Measurements from ENCODE around the gene PCYT2. TPM values are rescaled to one million over a fixed set of nuclear protein-coding genes. Genes with fewer than 3 reads are reported as not detected.

The PCYT2 gene
- total and polyA plus RNA-seq, 9 of the 15 experiments (the other 6 are each of a cell fraction or from before 2014, with no cell fraction given): 0.92 to 134 (median 82.5) TPM

- TF ChIP-seq JUND (IDR thresholded peaks at IDR 0.05; ENCODE audit: borderline replicate concordance, low read depth, low read length) (peak; percentile 35; the same call in 1 of the 2 replicates), JUND (tag; IDR thresholded peaks at IDR 0.05; ENCODE audit: borderline replicate concordance, low read depth, low read length) (peak; percentile 31; the same call in 1 of the 3 replicates), TGIF2 (CRISPR knock-in tag; IDR thresholded peaks at IDR 0.05) (0 out of 2 replicates have a peak, but pooled peaks have one; percentile 26), ZNF584 (CRISPR knock-in tag; IDR thresholded peaks at IDR 0.05; ENCODE audit: low read depth) (no peak), POLR2G (IDR thresholded peaks at IDR 0.05; ENCODE audit: low read depth, low read length) (peak; percentile 79), MCM3 (IDR thresholded peaks at IDR 0.05) (no peak), SRSF9 (IDR thresholded peaks at IDR 0.05; ENCODE audit: borderline replicate concordance, low read depth, low read length) (no peak), HNRNPL (IDR thresholded peaks at IDR 0.05; ENCODE audit: low read depth, low read length) (peak; percentile 78; the same call in 1 of the 2 replicates), CHD1 (IDR thresholded peaks at IDR 0.05; ENCODE audit: low read length) (peak; percentile 69), ZNF408 (CRISPR knock-in tag; IDR thresholded peaks at IDR 0.05; ENCODE audit: low read depth) (no peak), MEIS2 (IDR thresholded peaks at IDR 0.05; ENCODE audit: partially characterized antibody) (peak; percentile 26), SRSF7 (optimal IDR thresholded peaks at IDR 0.05; ENCODE audit: low read depth, low read length) (no peak), FOXP1 (CRISPR knock-in tag; IDR thresholded peaks at IDR 0.05) (no peak), CTBP1 (IDR thresholded peaks at IDR 0.05; ENCODE audit: borderline replicate concordance) (peak; percentile 14; the same call in 1 of the 2 replicates), CTCFL (IDR thresholded peaks at IDR 0.05; ENCODE audit: borderline replicate concordance, insufficient read depth, low read depth, low read length, poor library complexity, severe bottlenecking) (no peak), CREM (IDR thresholded peaks at IDR 0.05; ENCODE audit: low read depth) (peak; percentile 87), U2AF2 (optimal IDR thresholded peaks at IDR 0.05; ENCODE audit: low read depth, low read length) (no peak), ZBED1 (IDR thresholded peaks at IDR 0.05) (peak; percentile 38; the same call in 1 of the 2 replicates), NBN (IDR thresholded peaks at IDR 0.05; ENCODE audit: low read depth) (no peak), NR2C1 (IDR thresholded peaks at IDR 0.05) (no peak), NR2C1 (tag; IDR thresholded peaks at IDR 0.05) (no peak), RAD51 (IDR thresholded peaks at IDR 0.05; ENCODE audit: borderline replicate concordance, low read depth) (no peak)
- TF ChIP-seq, protein P1, sequence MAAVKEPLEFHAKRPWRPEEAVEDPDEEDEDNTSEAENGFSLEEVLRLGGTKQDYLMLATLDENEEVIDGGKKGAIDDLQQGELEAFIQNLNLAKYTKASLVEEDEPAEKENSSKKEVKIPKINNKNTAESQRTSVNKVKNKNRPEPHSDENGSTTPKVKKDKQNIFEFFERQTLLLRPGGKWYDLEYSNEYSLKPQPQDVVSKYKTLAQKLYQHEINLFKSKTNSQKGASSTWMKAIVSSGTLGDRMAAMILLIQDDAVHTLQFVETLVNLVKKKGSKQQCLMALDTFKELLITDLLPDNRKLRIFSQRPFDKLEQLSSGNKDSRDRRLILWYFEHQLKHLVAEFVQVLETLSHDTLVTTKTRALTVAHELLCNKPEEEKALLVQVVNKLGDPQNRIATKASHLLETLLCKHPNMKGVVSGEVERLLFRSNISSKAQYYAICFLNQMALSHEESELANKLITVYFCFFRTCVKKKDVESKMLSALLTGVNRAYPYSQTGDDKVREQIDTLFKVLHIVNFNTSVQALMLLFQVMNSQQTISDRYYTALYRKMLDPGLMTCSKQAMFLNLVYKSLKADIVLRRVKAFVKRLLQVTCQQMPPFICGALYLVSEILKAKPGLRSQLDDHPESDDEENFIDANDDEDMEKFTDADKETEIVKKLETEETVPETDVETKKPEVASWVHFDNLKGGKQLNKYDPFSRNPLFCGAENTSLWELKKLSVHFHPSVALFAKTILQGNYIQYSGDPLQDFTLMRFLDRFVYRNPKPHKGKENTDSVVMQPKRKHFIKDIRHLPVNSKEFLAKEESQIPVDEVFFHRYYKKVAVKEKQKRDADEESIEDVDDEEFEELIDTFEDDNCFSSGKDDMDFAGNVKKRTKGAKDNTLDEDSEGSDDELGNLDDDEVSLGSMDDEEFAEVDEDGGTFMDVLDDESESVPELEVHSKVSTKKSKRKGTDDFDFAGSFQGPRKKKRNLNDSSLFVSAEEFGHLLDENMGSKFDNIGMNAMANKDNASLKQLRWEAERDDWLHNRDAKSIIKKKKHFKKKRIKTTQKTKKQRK (IDR thresholded peaks at IDR 0.05; ENCODE audit: borderline replicate concordance, low read depth, low read length): no peak
Observed at GRCh38 chr17:81922566-81923301, 11.5 kb upstream of the PCYT2 start (continued).
